Adrenal gland (tissue), 12 donors: ENCODE measurements around the gene ODAD3. TPM values are rescaled to one million over a fixed set of nuclear protein-coding genes. Genes with fewer than 3 reads are reported as not detected.

Source experiments
- DNase-seq, 7 donors: peaks; one replicate each; pipeline ENCODE4 v3.0.0-alpha.2; 2019 to 2020
- H3K27ac ChIP-seq, 5 donors: fragments of 200-600 bp; sonication (generic) in 4 of 5; 1 replicate in 3 of 5; 2 replicates in 2 of 5; pipeline versions ENCODE4 v1.5.1 to v1.8.0; 2016 to 2020; ENCODE audit warnings: mild to moderate bottlenecking in 1 of 5
- H3K27me3 ChIP-seq: fragments of 200-600 bp; 2 replicates; pipeline ENCODE4 v1.8.0; 2021
- H3K36me3 ChIP-seq, 2 donors: fragments of 200-600 bp; replicated peaks in 1 of 2; 1 replicate in 1 of 2; 2 replicates in 1 of 2; pipeline versions ENCODE4 v1.5.1 to v1.8.0; 2018 to 2022
- H3K4me1 ChIP-seq, 2 donors: fragments of 200-600 bp; replicated peaks in 1 of 2; 1 replicate in 1 of 2; 2 replicates in 1 of 2; pipeline versions ENCODE4 v1.5.1 to v1.8.0; 2018 to 2021
- H3K4me3 ChIP-seq, 4 donors: fragments of 200-600 bp; sonication (generic) in 3 of 4; one replicate each; pipeline ENCODE4 v1.5.1; 2016 to 2018
- H3K9me3 ChIP-seq, 3 donors: fragments of 200-600 bp; sonication (generic) in 1 of 3; replicated peaks in 1 of 3; 1 replicate in 2 of 3; 2 replicates in 1 of 3; pipeline versions ENCODE4 v1.5.1 to v1.8.0; 2016 to 2021
- POLR2A ChIP-seq, 2 donors: fragments of 450-650 bp; IDR thresholded peaks; one replicate each; pipeline ENCODE4 v1.6.1; 2017; ENCODE audit warnings: antibody characterized with exemption in 2 of 2, mild to moderate bottlenecking in 2 of 2, moderate library complexity in 1 of 2
- WGBS, 4 donors: extraction: QIAGEN DNeasy Blood & Tissue Kit in 2 of 4; methylation state at CpG; one replicate each; pipeline versions ENCODE4 v1.1.5 to v1.1.7; 2013 to 2017; 5-methylcytosine and 5-hydroxymethylcytosine counted together
- intact Hi-C, 2 donors: fragments of 100-400 bp; cut with DNase I; formaldehyde crosslinking; loops; one replicate each; pipeline versions ENCODE4 v1.14.1 to v1.15.0; 2022 to 2023
- polyA plus RNA-seq, 3 donors: library from polyadenylated mRNA; stranded (reverse); fragments of 200-250 nt in 2 of 3; fragments of 350-450 nt in 1 of 3; fragmentation: Illumina TruSeq in 1 of 3; extraction: RNeasy Lipid Tissue Mini Kit (QIAGEN cat#74804) in 1 of 3; gene quantifications; one replicate each; pipeline ENCODE4 v1.2.3, GENCODE V29; 2013 to 2014
- total RNA-seq, 9 donors: library from RNA; depleted of rRNA in 4 of 9; stranded (reverse); fragments of >200 nt in 4 of 9; fragments of 120-200 nt in 1 of 9; fragmentation: NEBNext Ultra II Directional in 1 of 9; extraction: Animal tissue kit (Norgen Biotek cat#: 25700) in 1 of 9; gene quantifications; one replicate each; pipeline versions ENCODE4 v1.1.0 to v1.2.4, GENCODE V29; 2013 to 2023
- TF ChIP-seq, protein P1 (sequence below), 6 experiments: fragments of 450-650 bp in 4 of 6; fragments of 200-600 bp in 2 of 6; sonication (generic) in 1 of 6; IDR thresholded peaks; 1 replicate in 5 of 6; 2 replicates in 1 of 6; pipeline versions ENCODE4 v1.5.1 to v1.8.0; 2016 to 2021; ENCODE audit warnings: antibody characterized with exemption in 6 of 6, mild to moderate bottlenecking in 2 of 6, moderate library complexity in 1 of 6
- donor health status: healthy with polysubstance abuse.
- donor health status: Bipolar disorder and iron deficiency.
- donor health status: DM: yes; HTN: yes; CAD: no.
- donor health status: DM: no; HTN: no; CAD: no.
- donor health status: DM: no; HTN: no; CAD: no.
- donor health status: DM: yes; HTN: yes; CAD: no.

The ODAD3 gene
- total and polyA plus RNA-seq, 12 donors: 0.69 to 7.9 (median 3.3) TPM

DNA sequence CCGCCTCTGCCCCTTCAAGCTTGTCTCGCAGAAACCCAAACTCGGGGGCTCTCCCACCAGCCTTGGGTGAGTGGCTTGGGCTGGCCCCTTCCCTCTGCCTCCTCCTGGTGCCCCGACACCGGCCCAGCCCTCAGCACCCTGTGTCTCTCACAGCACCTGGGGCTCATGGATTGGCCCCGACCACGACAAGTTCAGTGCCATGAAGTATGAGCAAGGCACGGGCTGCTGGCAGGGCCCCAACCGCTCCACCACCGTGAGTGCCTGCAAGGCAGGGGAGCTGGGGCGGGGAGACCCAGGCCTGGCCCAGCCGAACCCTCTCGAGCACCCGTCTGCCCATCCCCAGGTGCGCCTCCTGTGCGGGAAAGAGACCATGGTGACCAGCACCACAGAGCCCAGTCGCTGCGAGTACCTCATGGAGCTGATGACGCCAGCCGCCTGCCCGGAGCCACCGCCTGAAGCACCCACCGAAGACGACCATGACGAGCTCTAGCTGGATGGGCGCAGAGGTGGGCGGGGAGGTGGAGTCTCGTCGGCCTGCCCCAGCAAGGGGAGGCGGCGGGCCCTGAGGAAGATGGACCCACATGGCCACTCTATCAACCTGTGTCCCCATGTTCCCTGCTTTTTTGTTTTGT, 14.1 kb upstream of the ODAD3 start:
- Histone ChIP-seq H3K4me1 (peaks cover 0 to 3% of the 10 kb centered on the region in 2 donors), H3K27ac (no peak overlapping the region), H3K36me3 (peaks cover 0 to 59% of the 10 kb centered on the region in 2 donors), H3K9me3 (no peaks in the 10 kb centered on the region), H3K27me3 (no peaks in the 10 kb centered on the region), H3K4me3 (no peak overlapping the region)
- intact Hi-C loops: loop anchor here (5.0 to 10.0 kb wide), 3 partner anchors 67 to 157 kb away; partner anchors contain the start of genes EPOR (in 1 of the 2) and TSPAN16 (in 1 of the 2)
- WGBS, 4 donors: 93 to 97% (median 93%) methylated on average over 13 to 31 of the region's 31 CpGs
- DNase-seq: no peak
- TF ChIP-seq POLR2A (IDR thresholded peaks at IDR 0.05): no peak
- TF ChIP-seq, protein P1, sequence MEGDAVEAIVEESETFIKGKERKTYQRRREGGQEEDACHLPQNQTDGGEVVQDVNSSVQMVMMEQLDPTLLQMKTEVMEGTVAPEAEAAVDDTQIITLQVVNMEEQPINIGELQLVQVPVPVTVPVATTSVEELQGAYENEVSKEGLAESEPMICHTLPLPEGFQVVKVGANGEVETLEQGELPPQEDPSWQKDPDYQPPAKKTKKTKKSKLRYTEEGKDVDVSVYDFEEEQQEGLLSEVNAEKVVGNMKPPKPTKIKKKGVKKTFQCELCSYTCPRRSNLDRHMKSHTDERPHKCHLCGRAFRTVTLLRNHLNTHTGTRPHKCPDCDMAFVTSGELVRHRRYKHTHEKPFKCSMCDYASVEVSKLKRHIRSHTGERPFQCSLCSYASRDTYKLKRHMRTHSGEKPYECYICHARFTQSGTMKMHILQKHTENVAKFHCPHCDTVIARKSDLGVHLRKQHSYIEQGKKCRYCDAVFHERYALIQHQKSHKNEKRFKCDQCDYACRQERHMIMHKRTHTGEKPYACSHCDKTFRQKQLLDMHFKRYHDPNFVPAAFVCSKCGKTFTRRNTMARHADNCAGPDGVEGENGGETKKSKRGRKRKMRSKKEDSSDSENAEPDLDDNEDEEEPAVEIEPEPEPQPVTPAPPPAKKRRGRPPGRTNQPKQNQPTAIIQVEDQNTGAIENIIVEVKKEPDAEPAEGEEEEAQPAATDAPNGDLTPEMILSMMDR (IDR thresholded peaks at IDR 0.05): no peak

DNA sequence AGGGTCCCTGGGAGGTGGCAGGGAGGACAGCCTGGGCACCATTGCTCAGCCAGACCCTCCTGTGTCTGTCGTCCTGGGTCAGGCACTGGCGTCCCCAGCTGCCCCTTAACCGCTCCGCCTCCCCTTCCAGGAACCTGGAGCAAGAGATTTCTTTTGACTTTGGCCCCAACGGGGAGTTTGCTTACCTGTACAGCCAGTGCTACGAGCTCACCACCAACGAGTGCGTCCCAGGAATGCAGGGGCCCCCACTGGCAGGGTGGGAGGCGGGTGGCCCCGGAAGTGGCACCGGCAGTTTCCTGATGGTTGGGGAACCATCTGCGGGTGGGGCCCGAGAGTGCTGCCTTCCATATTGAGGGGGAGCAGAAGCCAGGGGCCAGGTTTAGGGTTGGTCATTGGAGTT, 13.5 kb upstream of the ODAD3 start:
- no peak overlapping the region for H3K27ac ChIP-seq
- H3K9me3 ChIP-seq: no peaks in the 10 kb centered on the region
- 87 to 96% (median 90%) methylated on average over 3 to 13 of the region's 13 CpGs for WGBS, 4 donors
- no peaks in the 10 kb centered on the region for H3K4me1 ChIP-seq
- H3K36me3 ChIP-seq: peaks cover 0 to 64% of the 10 kb centered on the region in 2 donors
- no peak for DNase-seq
- H3K27me3 ChIP-seq: no peaks in the 10 kb centered on the region
- intact Hi-C loops: loop anchor here (5.0 to 10.0 kb wide), 3 partner anchors 66 to 156 kb away; partner anchors contain the start of genes EPOR (in 1 of the 2) and TSPAN16 (in 1 of the 2)
- no peak overlapping the region for H3K4me3 ChIP-seq
- no peak for TF ChIP-seq POLR2A (IDR thresholded peaks at IDR 0.05)
- TF ChIP-seq, protein P1 (IDR thresholded peaks at IDR 0.05): no peak

DNA sequence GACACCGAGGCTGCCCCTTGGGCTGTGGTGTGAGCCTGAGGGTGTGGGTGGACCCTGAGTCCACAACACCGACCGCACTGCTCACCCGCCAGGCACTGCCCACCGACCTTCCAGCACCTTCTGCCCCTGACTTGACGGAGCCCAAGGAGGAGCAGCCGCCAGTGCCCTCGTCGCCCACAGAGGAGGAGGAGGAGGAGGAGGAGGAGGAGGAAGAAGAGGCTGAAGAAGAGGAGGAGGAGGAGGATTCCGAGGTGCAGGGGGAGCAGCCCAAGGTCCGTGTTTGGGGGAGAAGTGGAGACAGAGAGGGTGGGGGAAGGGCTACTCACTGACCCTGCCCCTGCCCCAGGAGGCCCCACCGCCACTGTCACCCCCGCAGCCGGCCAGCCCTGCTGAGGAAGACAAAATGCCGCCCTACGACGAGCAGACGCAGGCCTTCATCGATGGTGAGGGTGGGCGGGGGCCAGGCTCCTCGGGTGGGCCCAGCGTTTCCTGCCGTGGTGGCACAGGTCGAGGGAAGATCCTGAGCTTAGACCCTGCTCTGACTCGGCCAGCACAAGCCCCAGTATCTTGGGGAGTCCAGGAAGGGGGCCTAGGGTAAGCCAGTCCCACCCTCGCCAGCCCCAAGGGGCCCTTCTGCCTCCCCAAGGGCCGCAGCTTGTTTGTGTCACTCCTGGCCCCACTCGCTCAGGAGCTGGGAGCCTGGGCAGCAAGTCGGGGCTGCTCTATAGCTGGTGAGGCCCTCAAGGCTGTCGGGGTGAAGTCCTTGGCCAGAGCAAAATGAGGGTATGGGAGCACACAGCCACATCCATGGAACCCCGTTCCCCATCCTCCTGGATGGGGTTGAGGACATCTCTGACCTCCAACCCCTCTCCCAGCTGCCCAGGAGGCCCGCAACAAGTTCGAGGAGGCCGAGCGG, 12.7 kb upstream of the ODAD3 start:
- TF ChIP-seq POLR2A (IDR thresholded peaks at IDR 0.05): no peak
- TF ChIP-seq, protein P1 (IDR thresholded peaks at IDR 0.05): no peak
- intact Hi-C loops: loop anchor here (5.0 to 10.0 kb wide), 3 partner anchors 65 to 155 kb away; partner anchors contain the start of genes EPOR (in 1 of the 2) and TSPAN16 (in 1 of the 2)
- DNase-seq: no peak
- Histone ChIP-seq H3K27ac (no peak overlapping the region), H3K27me3 (no peaks in the 10 kb centered on the region), H3K36me3 (peaks cover 0 to 72% of the 10 kb centered on the region in 2 donors), H3K4me3 (no peak overlapping the region), H3K9me3 (no peaks in the 10 kb centered on the region), H3K4me1 (no peaks in the 10 kb centered on the region)
- WGBS, 4 donors: 68 to 86% (median 83%) methylated on average over 9 to 35 of the region's 35 CpGs
